Adrenal gland (tissue), 5 donors: ENCODE data around the gene ZCCHC14.

Source experiments
- CTCF ChIP-seq, 6 experiments: fragments of 450-650 bp in 4 of 6; fragments of 200-600 bp in 2 of 6; sonication (generic) in 1 of 6; IDR thresholded peaks; 1 replicate in 5 of 6; 2 replicates in 1 of 6; pipeline versions ENCODE4 v1.5.1 to v1.8.0; 2016 to 2021; ENCODE audit warnings: antibody characterized with exemption in 6 of 6, mild to moderate bottlenecking in 2 of 6, moderate library complexity in 1 of 6
- POLR2A ChIP-seq, 2 donors: fragments of 450-650 bp; IDR thresholded peaks; one replicate each; pipeline ENCODE4 v1.6.1; 2017; ENCODE audit warnings: antibody characterized with exemption in 2 of 2, mild to moderate bottlenecking in 2 of 2, moderate library complexity in 1 of 2
- donor health status: DM: no; HTN: no; CAD: no.

GRCh38 chr16:87457709-87458423 lies 35.0 kb downstream of the ZCCHC14 start:
- TF ChIP-seq POLR2A (IDR thresholded peaks at IDR 0.05) = peak in 1 of 2 donors; percentile 20
- no peak for TF ChIP-seq CTCF (IDR thresholded peaks at IDR 0.05)
